Rectal smooth muscle tissue (tissue), 1 donor: Measurements from ENCODE around the gene PPP4R2.

ENCODE experiments used
- H3K27ac ChIP-seq: one replicate; pipeline ENCODE4 v1.7.0; 2013; ENCODE audit warnings: low read depth, low read length, inconsistent platforms
- H3K27me3 ChIP-seq: one replicate; pipeline ENCODE4 v1.7.0; 2013; ENCODE audit warnings: low read length; ENCODE audit not compliant: control insufficient read depth, insufficient read depth
- H3K36me3 ChIP-seq: one replicate; pipeline ENCODE4 v1.7.0; 2013; ENCODE audit warnings: low read length; ENCODE audit not compliant: control insufficient read depth, insufficient read depth
- H3K4me1 ChIP-seq: one replicate; pipeline ENCODE4 v1.7.0; 2013; ENCODE audit warnings: low read length; ENCODE audit not compliant: control insufficient read depth, insufficient read depth
- H3K4me3 ChIP-seq: one replicate; pipeline ENCODE4 v1.7.0; 2013; ENCODE audit warnings: low read length
- H3K9ac ChIP-seq: one replicate; pipeline ENCODE4 v1.7.0; 2013; ENCODE audit warnings: low read length

Gene PPP4R2

GRCh38 chr3:72962317-72962716 lies 34.3 kb upstream of the PPP4R2 start:
- Histone ChIP-seq H3K27ac (no peak overlapping the region), H3K4me1 (no peaks in the 10 kb centered on the region), H3K36me3 (no peaks in the 10 kb centered on the region), H3K9ac (no peak overlapping the region), H3K4me3 (no peak overlapping the region), H3K27me3 (no peaks in the 10 kb centered on the region)

GRCh38 chr3:72964633-72965032 lies 32.0 kb upstream of the PPP4R2 start:
- Histone ChIP-seq H3K4me1 (no peaks in the 10 kb centered on the region), H3K36me3 (peaks cover 2% of the 10 kb centered on the region), H3K27ac (no peak overlapping the region), H3K27me3 (no peaks in the 10 kb centered on the region), H3K4me3 (no peak overlapping the region), H3K9ac (no peak overlapping the region)

GRCh38 chr3:72968266-72968664 lies 28.3 kb upstream of the PPP4R2 start:
- no peak overlapping the region for H3K9ac ChIP-seq
- no peak overlapping the region for H3K4me3 ChIP-seq
- no peaks in the 10 kb centered on the region for H3K27me3 ChIP-seq
- H3K4me1 ChIP-seq = no peaks in the 10 kb centered on the region
- no peak overlapping the region for H3K27ac ChIP-seq
- peaks cover 2% of the 10 kb centered on the region for H3K36me3 ChIP-seq

GRCh38 chr3:72969766-72970165 lies 26.8 kb upstream of the PPP4R2 start:
- no peak overlapping the region for H3K9ac ChIP-seq
- H3K36me3 ChIP-seq = peaks cover 2% of the 10 kb centered on the region

GRCh38 chr3:72970942-72971341 lies 25.7 kb upstream of the PPP4R2 start:
- Histone ChIP-seq H3K27me3 (no peaks in the 10 kb centered on the region), H3K4me3 (no peak overlapping the region), H3K36me3 (peaks cover 2% of the 10 kb centered on the region), H3K9ac (no peak overlapping the region), H3K4me1 (no peaks in the 10 kb centered on the region), H3K27ac (no peak overlapping the region)

More at GRCh38 chr3:72969766-72970165, 26.8 kb upstream of the PPP4R2 start:
- H3K4me1 ChIP-seq = no peaks in the 10 kb centered on the region
- H3K4me3 ChIP-seq = no peak overlapping the region
- no peaks in the 10 kb centered on the region for H3K27me3 ChIP-seq
- H3K27ac ChIP-seq = no peak overlapping the region

GRCh38 chr3:72972706-72973030 lies 23.9 kb upstream of the PPP4R2 start:
- Histone ChIP-seq H3K27ac (no peak overlapping the region), H3K36me3 (peaks cover under 1% of the 10 kb centered on the region), H3K4me1 (no peaks in the 10 kb centered on the region), H3K4me3 (no peak overlapping the region), H3K9ac (no peak overlapping the region), H3K27me3 (no peaks in the 10 kb centered on the region)

GRCh38 chr3:72973031-72973723 lies 23.4 kb upstream of the PPP4R2 start:
- Histone ChIP-seq H3K9ac (no peak overlapping the region), H3K36me3 (no peaks in the 10 kb centered on the region), H3K4me3 (no peak overlapping the region), H3K27me3 (no peaks in the 10 kb centered on the region), H3K4me1 (no peaks in the 10 kb centered on the region), H3K27ac (no peak overlapping the region)

GRCh38 chr3:72973786-72974185 lies 22.8 kb upstream of the PPP4R2 start:
- no peaks in the 10 kb centered on the region for H3K4me1 ChIP-seq
- H3K36me3 ChIP-seq = no peaks in the 10 kb centered on the region
- H3K27ac ChIP-seq = no peak overlapping the region
- no peaks in the 10 kb centered on the region for H3K27me3 ChIP-seq
- no peak overlapping the region for H3K9ac ChIP-seq
- H3K4me3 ChIP-seq = no peak overlapping the region

GRCh38 chr3:72974956-72975355 lies 21.7 kb upstream of the PPP4R2 start:
- no peak overlapping the region for H3K4me3 ChIP-seq
- no peak overlapping the region for H3K9ac ChIP-seq
- H3K36me3 ChIP-seq = no peaks in the 10 kb centered on the region
- H3K27me3 ChIP-seq = no peaks in the 10 kb centered on the region
- no peaks in the 10 kb centered on the region for H3K4me1 ChIP-seq
- no peak overlapping the region for H3K27ac ChIP-seq

GRCh38 chr3:72976281-72976741 lies 20.3 kb upstream of the PPP4R2 start:
- Histone ChIP-seq H3K9ac (no peak overlapping the region), H3K4me1 (no peaks in the 10 kb centered on the region), H3K27me3 (no peaks in the 10 kb centered on the region), H3K4me3 (no peak overlapping the region), H3K27ac (no peak overlapping the region), H3K36me3 (no peaks in the 10 kb centered on the region)

- no peaks in the 10 kb centered on the region for H3K4me1 ChIP-seq
- no peak overlapping the region for H3K4me3 ChIP-seq
- no peak overlapping the region for H3K27ac ChIP-seq
- no peaks in the 10 kb centered on the region for H3K36me3 ChIP-seq
- H3K9ac ChIP-seq = no peak overlapping the region
- no peaks in the 10 kb centered on the region for H3K27me3 ChIP-seq
These were observed 19.4 kb upstream of the PPP4R2 start for GRCh38 chr3:72977060-72977808.

- Histone ChIP-seq H3K27ac (no peak overlapping the region), H3K27me3 (no peaks in the 10 kb centered on the region), H3K36me3 (no peaks in the 10 kb centered on the region), H3K4me3 (no peak overlapping the region), H3K9ac (no peak overlapping the region), H3K4me1 (no peaks in the 10 kb centered on the region)
These were observed 13.8 kb upstream of the PPP4R2 start for GRCh38 chr3:72982609-72983366.
